GM21390 (cell line): ENCODE measurements around the gene TLE3.

Experiments
- ATAC-seq: cut with Tn5 transposase; IDR thresholded peaks from one replicate; pipeline ENCODE4 v1.9.1; 2021; ENCODE audit not compliant: unreplicated experiment

The TLE3 gene

GRCh38 chr15:70032509-70032908, 65.2 kb downstream of the TLE3 start:
- ATAC-seq: no peak

- no peak for ATAC-seq
Observed at GRCh38 chr15:70031713-70032112, 66.0 kb downstream of the TLE3 start.

GRCh38 chr15:70031261-70031660, 66.5 kb downstream of the TLE3 start:
- ATAC-seq: no peak

- ATAC-seq: no peak
Observed at GRCh38 chr15:70030851-70031250, 66.9 kb downstream of the TLE3 start.

GRCh38 chr15:70029297-70029701, 68.4 kb downstream of the TLE3 start:
- ATAC-seq: no peak

GRCh38 chr15:70027518-70027917, 70.2 kb downstream of the TLE3 start:
- ATAC-seq: no peak

- no peak for ATAC-seq
Observed at GRCh38 chr15:70026991-70027390, 70.7 kb downstream of the TLE3 start.

GRCh38 chr15:70025413-70026296, 72.1 kb downstream of the TLE3 start:
- no peak for ATAC-seq

- no peak for ATAC-seq
Observed at GRCh38 chr15:70024521-70024920, 73.2 kb downstream of the TLE3 start.

GRCh38 chr15:70023769-70024491, 73.8 kb downstream of the TLE3 start:
- no peak for ATAC-seq

GRCh38 chr15:70023064-70023768, 74.5 kb downstream of the TLE3 start:
- ATAC-seq: peak; percentile 88

- ATAC-seq: no peak
Observed at GRCh38 chr15:70020229-70020628, 77.5 kb downstream of the TLE3 start.

GRCh38 chr15:70018646-70019600, 78.8 kb downstream of the TLE3 start:
- ATAC-seq: no peak

GRCh38 chr15:70017801-70018200, 79.9 kb downstream of the TLE3 start:
- ATAC-seq: no peak

GRCh38 chr15:70017025-70017424, 80.7 kb downstream of the TLE3 start:
- ATAC-seq: no peak

GRCh38 chr15:70016511-70016994, 81.2 kb downstream of the TLE3 start:
- ATAC-seq: no peak

- peak; percentile 73 for ATAC-seq
Observed at GRCh38 chr15:70014860-70015490, 82.7 kb downstream of the TLE3 start.

- ATAC-seq: no peak
Observed at GRCh38 chr15:70014331-70014730, 83.4 kb downstream of the TLE3 start.

- no peak for ATAC-seq
Observed at GRCh38 chr15:70013656-70014313, 83.9 kb downstream of the TLE3 start.
